HAP-1 (cell line): ENCODE data around the gene MIER3.
A peak's percentile ranks its signal among the peaks of the same experiment; 100 is the strongest.

Experiments used
- DNase-seq, 2 experiments: peaks; one replicate each; pipeline ENCODE4 v3.0.0-alpha.2; 2016 to 2020; ENCODE audit warnings: low spot score in 2 of 2
- H3K27me3 ChIP-seq: fragments of 250-450 bp; sonication (Bioruptor Pico); 2 replicates; pipeline ENCODE4 v1.5.1; 2020; ENCODE audit warnings: low read depth, mild to moderate bottlenecking, moderate library complexity
- H3K36me3 ChIP-seq: fragments of 250-450 bp; sonication (Bioruptor Pico); replicated peaks from 2 replicates; pipeline ENCODE4 v1.5.1; 2020; ENCODE audit warnings: mild to moderate bottlenecking
- H3K4me1 ChIP-seq: fragments of 250-450 bp; sonication (Bioruptor Pico); 2 replicates; pipeline ENCODE4 v1.5.1; 2020; ENCODE audit warnings: mild to moderate bottlenecking
- H3K4me3 ChIP-seq: fragments of 250-450 bp; sonication (Bioruptor Pico); 2 replicates; pipeline ENCODE4 v1.5.1; 2020; ENCODE audit warnings: mild to moderate bottlenecking, moderate library complexity
- H3K9me3 ChIP-seq: fragments of 250-450 bp; sonication (Bioruptor Pico); 2 replicates; pipeline ENCODE4 v1.5.1; 2020; ENCODE audit warnings: mild to moderate bottlenecking, moderate library complexity
- in situ Hi-C: fragments of 300-500 bp; cut with MboI; formaldehyde crosslinking; loops from 3 replicates; pipeline ENCODE4 v1.14.3; 2020; ENCODE audit warnings: low sequenced_read_pairs, inconsistent platforms, mixed read lengths

The MIER3 gene

DNA sequence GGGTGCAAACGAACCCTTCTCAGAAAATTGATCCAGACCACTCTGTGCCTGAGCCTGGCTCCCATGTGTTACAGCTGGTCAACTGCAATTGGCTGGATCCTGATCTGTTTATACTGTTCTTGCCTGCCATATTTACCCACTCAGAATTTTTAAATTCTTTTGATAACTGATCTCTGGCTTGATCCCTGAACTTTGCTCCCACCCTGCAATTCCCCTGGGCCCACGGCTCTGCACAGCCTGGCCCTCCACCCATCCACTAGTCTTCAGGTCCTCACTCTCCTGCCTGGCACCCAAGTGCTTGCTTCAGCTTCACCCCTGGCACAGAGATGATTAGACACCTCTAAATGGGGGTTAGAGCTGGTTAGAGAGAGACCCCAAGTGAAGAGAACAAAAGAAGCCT lies 25.9 kb upstream of the MIER3 start:
- H3K4me3 ChIP-seq: no peak overlapping the region
- H3K4me1 ChIP-seq: peaks cover 7% of the 10 kb centered on the region; the same call in 1 of the 2 replicates
- no peaks in the 10 kb centered on the region for H3K27me3 ChIP-seq
- H3K9me3 ChIP-seq: no peaks in the 10 kb centered on the region
- in situ Hi-C loops: no loop called here
- no peak for DNase-seq
- no peaks in the 10 kb centered on the region for H3K36me3 ChIP-seq

DNA sequence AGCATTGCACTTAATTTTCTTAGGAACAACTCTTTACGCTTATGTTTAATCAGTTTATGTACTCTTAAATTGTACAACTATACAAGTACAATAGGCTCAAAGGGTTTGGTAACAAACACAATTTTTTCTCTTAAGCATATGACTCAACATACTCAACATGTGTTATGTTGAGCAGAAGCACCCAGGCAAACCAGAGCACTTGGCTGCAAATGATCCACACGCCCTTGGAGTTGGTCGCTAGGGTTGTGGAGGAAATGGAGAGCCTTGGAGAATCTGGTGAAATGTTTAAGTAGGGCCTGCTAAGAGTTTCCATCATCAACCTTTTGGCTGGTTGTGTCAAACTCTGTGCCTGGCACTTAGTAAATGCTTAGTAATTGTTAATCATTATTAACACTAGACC lies 25.1 kb upstream of the MIER3 start:
- in situ Hi-C loops: no loop called here

DNA sequence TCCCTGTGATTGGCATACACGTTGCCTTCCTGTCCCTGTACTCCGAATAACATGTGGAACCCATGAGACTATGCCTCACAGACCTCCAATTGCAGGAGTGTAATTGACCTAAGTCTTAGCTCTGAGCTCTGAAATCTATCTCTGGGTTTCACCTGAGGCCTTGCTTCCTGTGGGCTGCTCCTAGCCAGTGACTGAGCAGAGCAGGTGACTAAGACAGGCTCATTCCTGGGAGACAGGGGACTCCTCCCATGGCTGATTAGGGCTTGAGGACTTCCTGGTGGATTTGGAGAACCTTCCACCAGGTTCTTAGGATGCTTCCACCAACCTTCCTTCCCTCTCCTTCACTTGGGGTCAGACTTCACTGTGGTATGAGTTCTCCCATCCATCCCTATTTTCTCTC lies 22.3 kb upstream of the MIER3 start:
- in situ Hi-C loops: no loop called here
- H3K4me3 ChIP-seq: no peak overlapping the region
- no peaks in the 10 kb centered on the region for H3K36me3 ChIP-seq
- H3K27me3 ChIP-seq: peaks cover 7% of the 10 kb centered on the region; the same call in 1 of the 2 replicates
- H3K4me1 ChIP-seq: peaks cover 9% of the 10 kb centered on the region; the same call in 1 of the 2 replicates
- DNase-seq: no peak
- no peaks in the 10 kb centered on the region for H3K9me3 ChIP-seq

More for the DNA sequence above, 25.1 kb upstream of the MIER3 start:
- H3K4me1 ChIP-seq: peaks cover 9% of the 10 kb centered on the region; the same call in 1 of the 2 replicates
- no peaks in the 10 kb centered on the region for H3K9me3 ChIP-seq
- no peak overlapping the region for H3K4me3 ChIP-seq
- H3K27me3 ChIP-seq: 0 out of 2 replicates have a peak, but pooled peaks cover under 1% of the 10 kb centered on the region
- no peaks in the 10 kb centered on the region for H3K36me3 ChIP-seq
- no peak for DNase-seq

DNA sequence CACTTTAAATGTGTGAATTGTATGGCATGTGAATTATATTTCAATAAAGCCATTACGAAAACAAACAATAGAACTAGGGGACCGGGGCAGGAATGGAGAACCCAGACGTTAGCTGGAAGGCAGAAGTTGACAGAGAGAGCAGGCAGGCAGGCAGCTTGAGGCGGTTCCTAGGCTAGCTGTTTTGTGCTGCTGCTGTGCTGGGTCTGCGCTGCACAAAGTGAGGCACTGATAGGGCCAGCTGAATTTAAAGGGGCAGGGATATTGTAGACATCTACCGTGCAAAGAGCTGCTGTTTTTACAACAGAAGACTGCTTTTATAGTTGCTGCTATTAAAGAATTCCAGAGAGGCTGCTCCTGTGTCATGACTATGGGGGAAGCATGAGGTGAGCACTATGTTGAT lies 21.6 kb upstream of the MIER3 start:
- peaks cover 7% of the 10 kb centered on the region; the same call in 1 of the 2 replicates for H3K27me3 ChIP-seq
- peak; percentile 75 to 77 for DNase-seq
- no peaks in the 10 kb centered on the region for H3K9me3 ChIP-seq
- H3K4me3 ChIP-seq: no peak overlapping the region
- peaks cover 9% of the 10 kb centered on the region; the same call in 1 of the 2 replicates for H3K4me1 ChIP-seq
- in situ Hi-C loops: no loop called here
- H3K36me3 ChIP-seq: no peaks in the 10 kb centered on the region

DNA sequence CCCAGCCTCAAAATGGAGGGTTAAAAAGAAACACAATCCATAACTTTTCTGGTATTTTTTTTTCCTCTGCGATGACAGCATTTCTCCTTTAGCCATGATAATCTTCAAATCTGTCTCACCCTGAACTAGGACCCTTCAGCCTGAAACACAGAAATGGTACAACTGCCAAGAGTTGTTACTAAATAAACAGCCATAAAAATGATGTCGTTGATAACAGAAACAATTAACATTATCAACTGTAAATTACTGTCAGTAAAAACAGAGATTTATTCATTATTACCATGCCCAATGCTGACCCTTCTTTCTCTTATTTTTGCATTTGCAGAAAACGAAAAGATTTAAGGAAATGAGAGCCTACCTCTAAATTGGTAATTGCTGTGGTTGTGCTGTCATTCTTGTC lies 19.4 kb upstream of the MIER3 start:
- Histone ChIP-seq H3K27me3 (peaks cover 9% of the 10 kb centered on the region; the same call in 1 of the 2 replicates), H3K9me3 (no peaks in the 10 kb centered on the region), H3K4me1 (peaks cover 9% of the 10 kb centered on the region; the same call in 1 of the 2 replicates), H3K36me3 (no peaks in the 10 kb centered on the region), H3K4me3 (no peak overlapping the region)
- DNase-seq: no peak
- in situ Hi-C loops: no loop called here

DNA sequence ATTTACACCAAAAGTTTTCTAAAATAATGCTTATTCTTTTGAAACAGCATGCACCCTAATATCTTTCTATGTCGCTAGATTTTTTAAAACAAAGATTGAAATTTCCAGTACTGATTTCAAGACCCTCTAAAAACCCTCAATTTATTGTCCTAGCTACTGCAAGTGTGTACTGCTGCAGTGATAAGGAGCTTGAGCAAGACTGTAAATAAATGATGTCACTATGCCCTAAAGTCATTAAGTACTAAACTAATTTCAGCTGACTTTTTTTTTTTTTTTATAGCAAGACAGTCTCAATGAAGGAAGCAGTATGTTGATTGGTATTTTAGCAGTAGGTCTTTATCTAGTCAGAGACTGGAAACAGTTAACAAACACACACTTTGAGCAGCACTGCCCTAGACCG lies 12.2 kb upstream of the MIER3 start:
- Histone ChIP-seq H3K9me3 (no peaks in the 10 kb centered on the region), H3K4me1 (no peaks in the 10 kb centered on the region), H3K4me3 (no peak overlapping the region), H3K36me3 (no peaks in the 10 kb centered on the region), H3K27me3 (peaks cover 41% of the 10 kb centered on the region)
- DNase-seq: no peak
- in situ Hi-C loops: no loop called here

DNA sequence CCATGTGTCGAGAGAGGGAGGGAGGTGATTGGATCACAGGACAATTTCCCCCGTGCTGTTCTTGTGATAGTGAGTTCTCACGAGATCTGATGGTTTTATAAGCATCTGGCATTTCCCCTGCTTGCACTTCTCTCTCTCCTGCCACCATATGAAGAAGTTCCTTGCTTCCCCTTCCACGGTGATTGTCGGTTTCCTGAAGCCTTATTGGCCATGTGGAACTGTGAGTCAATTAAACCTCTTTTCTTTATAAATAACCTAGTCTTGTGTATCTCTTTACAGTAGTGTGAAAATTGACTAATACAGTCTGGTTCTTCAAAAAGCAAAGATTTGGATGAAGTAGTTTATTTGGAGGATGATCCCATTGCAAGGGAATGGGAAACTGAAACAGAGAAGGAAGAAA lies 11.3 kb upstream of the MIER3 start:
- DNase-seq: no peak

DNA sequence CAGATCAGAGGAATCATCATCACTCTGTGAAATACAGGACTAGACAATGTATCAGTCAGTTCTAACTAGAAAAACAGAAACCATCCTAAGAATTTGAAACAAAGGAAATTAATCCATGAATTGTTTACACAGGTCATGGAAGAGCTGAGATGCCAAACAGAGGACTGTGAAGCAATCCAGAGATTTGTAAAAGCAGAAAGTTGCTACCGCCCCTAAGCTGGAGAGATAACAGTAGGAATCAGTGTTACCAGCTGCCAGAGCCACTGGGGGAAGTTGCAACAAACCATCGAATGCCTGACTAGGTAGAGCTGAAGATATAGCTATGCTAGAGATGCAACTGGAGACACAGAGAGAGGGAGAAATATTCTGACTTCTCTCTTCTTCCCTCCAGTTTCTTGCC lies 10.4 kb upstream of the MIER3 start:
- no peak overlapping the region for H3K4me3 ChIP-seq
- H3K9me3 ChIP-seq: no peaks in the 10 kb centered on the region
- in situ Hi-C loops: no loop called here
- no peaks in the 10 kb centered on the region for H3K4me1 ChIP-seq
- peaks cover 51% of the 10 kb centered on the region for H3K27me3 ChIP-seq
- DNase-seq: no peak
- H3K36me3 ChIP-seq: no peaks in the 10 kb centered on the region

More for the DNA sequence above, 11.3 kb upstream of the MIER3 start:
- Histone ChIP-seq H3K4me3 (no peak overlapping the region), H3K9me3 (no peaks in the 10 kb centered on the region), H3K27me3 (peaks cover 50% of the 10 kb centered on the region), H3K4me1 (no peaks in the 10 kb centered on the region), H3K36me3 (no peaks in the 10 kb centered on the region)
- in situ Hi-C loops: no loop called here

DNA sequence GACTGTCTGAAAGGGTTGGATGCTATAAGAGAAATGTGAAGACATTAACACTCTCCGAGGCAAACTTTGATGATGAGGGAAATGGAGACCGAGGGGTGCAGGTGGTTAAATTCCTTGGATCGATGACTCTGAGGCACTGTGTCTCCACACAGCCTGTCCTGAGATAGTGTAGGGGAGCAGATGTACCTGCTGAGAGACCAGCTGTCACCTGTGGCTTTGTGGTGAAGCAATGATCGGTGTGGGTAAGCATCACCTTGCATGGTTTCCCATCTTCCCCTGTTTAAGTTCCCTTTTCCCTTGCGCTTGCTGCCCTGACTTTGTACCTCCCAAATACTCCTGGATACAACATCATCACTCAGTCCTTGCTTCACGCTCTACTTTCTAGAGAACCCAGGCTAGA lies 9.8 kb upstream of the MIER3 start:
- in situ Hi-C loops: no loop called here
- no peaks in the 10 kb centered on the region for H3K4me1 ChIP-seq
- no peaks in the 10 kb centered on the region for H3K9me3 ChIP-seq
- DNase-seq: no peak
- H3K36me3 ChIP-seq: no peaks in the 10 kb centered on the region
- H3K27me3 ChIP-seq: peaks cover 56% of the 10 kb centered on the region
- H3K4me3 ChIP-seq: no peak overlapping the region

DNA sequence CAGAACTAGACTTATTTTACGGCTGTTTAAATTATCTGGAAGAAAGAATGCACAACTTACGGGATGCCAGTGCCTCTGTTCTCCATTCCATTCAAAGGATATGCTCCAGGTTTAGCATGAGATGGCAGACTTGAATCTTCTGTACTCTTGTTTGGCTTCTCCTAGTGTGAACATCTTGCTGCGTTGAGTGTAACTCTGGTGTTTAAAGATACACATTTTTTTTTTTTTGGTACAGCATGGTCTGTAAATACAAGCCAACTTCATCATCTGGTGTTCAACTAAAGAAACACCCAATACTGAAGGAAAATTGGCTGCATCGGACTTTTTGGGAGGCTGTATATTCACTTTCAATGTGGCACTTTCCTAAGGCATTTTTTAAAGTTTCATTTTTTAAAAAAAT lies 7.4 kb upstream of the MIER3 start:
- DNase-seq: no peak
- Histone ChIP-seq H3K9me3 (no peaks in the 10 kb centered on the region), H3K4me3 (no peak overlapping the region), H3K27me3 (peaks cover 68% of the 10 kb centered on the region), H3K36me3 (no peaks in the 10 kb centered on the region), H3K4me1 (no peaks in the 10 kb centered on the region)
- in situ Hi-C loops: no loop called here

DNA sequence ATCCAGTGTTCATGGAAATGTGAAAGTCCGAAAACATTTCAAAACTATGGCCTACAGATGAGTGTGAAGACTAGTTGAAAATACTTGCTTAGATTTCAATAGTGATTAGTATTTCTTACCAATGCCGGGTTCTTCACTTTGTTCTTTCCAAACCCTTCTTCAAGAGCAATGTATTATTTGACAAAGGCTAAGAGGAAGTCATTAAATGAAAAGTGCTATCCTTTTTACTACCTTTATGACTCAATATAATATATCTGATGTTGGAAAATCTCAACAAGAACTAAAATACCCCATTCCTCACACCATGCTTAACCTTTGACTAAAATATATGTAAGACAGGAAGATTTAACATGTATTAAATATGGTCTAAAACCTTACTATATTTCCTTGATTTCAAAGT lies 6.7 kb upstream of the MIER3 start:
- H3K9me3 ChIP-seq: no peaks in the 10 kb centered on the region
- peaks cover 65% of the 10 kb centered on the region for H3K27me3 ChIP-seq
- no peak for DNase-seq
- no peak overlapping the region for H3K4me3 ChIP-seq
- no peaks in the 10 kb centered on the region for H3K36me3 ChIP-seq
- no peaks in the 10 kb centered on the region for H3K4me1 ChIP-seq
- in situ Hi-C loops: no loop called here

DNA sequence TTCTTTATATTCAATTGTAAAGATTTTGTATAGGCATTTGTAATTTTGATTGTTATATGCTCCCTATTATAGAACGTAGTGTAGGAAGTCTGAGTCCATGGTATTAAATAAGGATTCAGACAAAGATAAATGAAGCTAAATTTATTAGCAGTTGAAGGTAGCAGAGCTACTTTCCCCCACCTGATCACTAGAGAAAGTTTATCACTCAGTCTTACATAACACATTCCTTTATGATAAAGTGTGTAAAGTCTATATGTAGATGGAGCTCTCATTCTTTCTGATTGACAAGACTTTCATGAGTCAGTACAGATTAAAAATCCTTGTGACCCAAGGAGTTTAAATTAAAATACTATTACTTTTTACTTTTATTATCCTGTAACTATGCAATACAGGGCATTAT lies 2.3 kb upstream of the MIER3 start:
- in situ Hi-C loops: no loop called here
- DNase-seq: no peak
- Histone ChIP-seq H3K36me3 (no peaks in the 10 kb centered on the region; the same call in 1 of the 2 replicates), H3K9me3 (no peaks in the 10 kb centered on the region), H3K27me3 (peaks cover 31% of the 10 kb centered on the region), H3K4me3 (no peak overlapping the region), H3K4me1 (peaks cover 6% of the 10 kb centered on the region; the same call in 1 of the 2 replicates)

DNA sequence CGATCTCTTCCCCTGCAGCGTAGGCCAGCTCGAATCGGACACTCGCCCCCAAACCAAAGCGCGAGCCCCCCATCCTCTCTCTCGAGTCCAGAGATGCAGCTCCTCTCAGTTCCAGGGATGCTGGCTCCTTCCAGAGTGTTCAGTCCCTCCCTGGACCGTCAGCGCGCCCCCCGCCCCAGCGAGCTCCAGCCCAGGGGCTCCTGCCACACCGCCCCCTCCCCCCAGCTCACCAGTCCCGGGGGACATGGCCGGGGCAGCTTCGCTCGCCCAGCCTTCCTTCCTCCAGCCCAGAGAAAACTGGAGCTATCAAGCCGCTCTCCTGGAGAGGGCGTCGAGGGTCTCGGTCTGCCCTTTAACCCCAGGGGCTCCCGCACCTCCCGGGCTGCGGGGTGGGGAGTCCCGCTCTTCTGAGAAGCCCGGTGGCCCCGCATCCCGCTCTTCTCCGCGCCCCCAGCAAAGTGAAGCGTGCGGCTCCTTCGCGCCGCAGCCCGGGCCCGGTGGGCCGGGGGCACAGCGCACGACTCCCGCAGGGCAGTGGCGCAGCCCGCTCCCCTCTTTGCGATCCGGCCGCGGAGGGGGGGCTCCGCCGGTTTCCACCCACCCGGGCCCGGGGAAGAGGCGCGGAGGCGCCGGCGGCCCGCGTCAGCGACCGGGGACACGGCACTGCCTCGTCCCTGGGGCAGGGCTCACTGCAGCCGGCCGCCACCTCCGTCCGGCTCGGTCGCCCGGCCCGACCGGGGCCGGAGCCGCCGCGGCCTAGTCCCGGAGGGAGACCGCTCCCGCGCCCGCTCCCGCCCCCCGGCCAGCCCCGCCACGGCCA lies 587 bp downstream of the MIER3 start:
- H3K4me1 ChIP-seq: peaks cover 6% of the 10 kb centered on the region; the same call in 1 of the 2 replicates
- DNase-seq: peak; percentile 10 to 62
- in situ Hi-C loops: no loop called here
- peaks cover 14% of the 10 kb centered on the region for H3K36me3 ChIP-seq
- H3K27me3 ChIP-seq: peaks cover 11% of the 10 kb centered on the region
- no peaks in the 10 kb centered on the region for H3K9me3 ChIP-seq
- H3K4me3 ChIP-seq: peak overlapping the region; percentile 66

DNA sequence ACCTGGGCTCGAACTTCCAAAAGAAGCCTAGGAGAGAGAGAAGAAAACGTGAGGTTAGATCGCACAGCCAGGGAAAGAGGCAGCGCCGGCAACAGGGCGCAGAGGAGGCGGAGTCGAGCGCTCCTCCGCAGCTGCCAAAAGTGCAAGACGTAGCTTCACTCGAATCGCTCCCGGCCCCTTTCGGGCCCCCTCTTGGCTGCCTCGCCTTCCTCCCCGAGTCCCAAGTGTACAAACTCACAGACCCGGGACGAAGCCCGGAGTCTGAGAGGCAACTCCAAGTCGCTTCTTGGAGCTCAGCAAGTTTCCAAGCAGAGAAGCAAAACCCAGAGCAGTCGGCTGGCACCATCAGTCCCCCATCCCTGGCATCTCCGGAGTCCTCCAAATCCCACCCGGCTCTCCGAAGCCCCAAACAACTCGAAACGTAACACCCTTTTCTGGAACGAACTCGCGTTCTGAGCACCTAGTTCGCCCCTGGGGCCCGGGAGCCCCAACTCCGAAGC lies 1.2 kb downstream of the MIER3 start:
- in situ Hi-C loops: no loop called here
- peaks cover 20% of the 10 kb centered on the region for H3K36me3 ChIP-seq
- H3K4me3 ChIP-seq: peak overlapping the region; percentile 66
- peak; percentile 46 to 78 for DNase-seq
- H3K4me1 ChIP-seq: peaks cover 6% of the 10 kb centered on the region; the same call in 1 of the 2 replicates
- H3K9me3 ChIP-seq: no peaks in the 10 kb centered on the region
- H3K27me3 ChIP-seq: peaks cover 8% of the 10 kb centered on the region
